Measurements from ENCODE around the gene ABHD1.
"Not testable (repeated sequence)": the region's sequence is repeated elsewhere in the genome, so short reads cannot be mapped to it uniquely, and the experiment has no call there.

ABHD1 gene

GRCh38 chr2:27123302-27124150 is at the start of gene ABHD1:
Gene ABHD1, plus strand, starts transcription at chr2:27123815. Its CDS starts 134 bp downstream, at chr2:27123949.
- DNase-seq, result no peak

- DNase-seq, result no peak
Measured at GRCh38 chr2:27074738-27075565, 48.7 kb upstream of the ABHD1 start.

GRCh38 chr2:27075566-27075871 is 48.1 kb upstream of the ABHD1 start:
- not testable (repeated sequence) for DNase-seq

GRCh38 chr2:27076323-27076722 is 47.3 kb upstream of the ABHD1 start:
- DNase-seq, result no peak

- no peak for DNase-seq
Measured at GRCh38 chr2:27077231-27077630, 46.4 kb upstream of the ABHD1 start.

- DNase-seq, result peak; percentile 93
Measured at GRCh38 chr2:27078267-27079194, 45.1 kb upstream of the ABHD1 start, which contains the start of gene EMILIN1. Gene EMILIN1, plus strand, starts transcription at chr2:27078615. Its CDS starts 451 bp downstream, at chr2:27079066.

- DNase-seq, result no peak
Measured at GRCh38 chr2:27079233-27080139, 44.1 kb upstream of the ABHD1 start.

- DNase-seq, result no peak
Measured at GRCh38 chr2:27080140-27080469, 43.5 kb upstream of the ABHD1 start.

GRCh38 chr2:27080603-27080936 is 43.0 kb upstream of the ABHD1 start:
- no peak for DNase-seq

GRCh38 chr2:27081984-27082772 is 41.4 kb upstream of the ABHD1 start:
- DNase-seq, result no peak

- no peak for DNase-seq
Measured at GRCh38 chr2:27082773-27083409, 40.7 kb upstream of the ABHD1 start.

GRCh38 chr2:27083410-27084296 is 40.0 kb upstream of the ABHD1 start:
- DNase-seq, result no peak

- DNase-seq, result no peak
Measured at GRCh38 chr2:27084297-27085061, 39.1 kb upstream of the ABHD1 start.

GRCh38 chr2:27085062-27085672 is 38.4 kb upstream of the ABHD1 start:
- no peak for DNase-seq

GRCh38 chr2:27085673-27086089 is 37.9 kb upstream of the ABHD1 start:
- DNase-seq, result peak; percentile 64

- peak; percentile 87 for DNase-seq
Measured at GRCh38 chr2:27086090-27086723, 37.4 kb upstream of the ABHD1 start.

GRCh38 chr2:27086724-27087593 is 36.7 kb upstream of the ABHD1 start, which contains the start of gene KHK:
Gene KHK, plus strand, starts transcription at chr2:27086772. Its CDS starts 488 bp downstream, at chr2:27087260.
- DNase-seq, result no peak
